IPS-18a (cell line): ENCODE data around the gene TAS1R3.

Experiments used
- H3K27ac ChIP-seq: one replicate; pipeline ENCODE4 v1.5.1; 2013; ENCODE audit warnings: low read length
- H3K27me3 ChIP-seq: one replicate; pipeline ENCODE4 v1.6.1; 2013; ENCODE audit warnings: mild to moderate bottlenecking, low read length; ENCODE audit not compliant: control insufficient read depth, insufficient read depth
- H3K36me3 ChIP-seq: one replicate; pipeline ENCODE4 v1.6.1; 2013; ENCODE audit warnings: low read depth, low read length; ENCODE audit not compliant: control insufficient read depth
- H3K4me1 ChIP-seq: one replicate; pipeline ENCODE4 v1.6.1; 2013; ENCODE audit warnings: low read depth, low read length; ENCODE audit not compliant: control insufficient read depth
- H3K4me3 ChIP-seq: one replicate; pipeline ENCODE4 v1.5.1; 2013; ENCODE audit warnings: low read length
- H3K9ac ChIP-seq: one replicate; pipeline ENCODE4 v1.6.1; 2013; ENCODE audit warnings: mild to moderate bottlenecking, low read length, moderate library complexity
- H3K9me3 ChIP-seq: one replicate; pipeline ENCODE4 v1.6.1; 2013; ENCODE audit warnings: low read depth, low read length; ENCODE audit not compliant: control insufficient read depth

Gene TAS1R3

GRCh38 chr1:1331068-1331965, at the start of gene TAS1R3:
Gene TAS1R3 (plus strand): TSS chr1:1331280. CDS start chr1:1331346, 66 bp downstream.
- H3K4me1 ChIP-seq: no peaks in the 10 kb centered on the region
- H3K9me3 ChIP-seq: no peaks in the 10 kb centered on the region

DNA sequence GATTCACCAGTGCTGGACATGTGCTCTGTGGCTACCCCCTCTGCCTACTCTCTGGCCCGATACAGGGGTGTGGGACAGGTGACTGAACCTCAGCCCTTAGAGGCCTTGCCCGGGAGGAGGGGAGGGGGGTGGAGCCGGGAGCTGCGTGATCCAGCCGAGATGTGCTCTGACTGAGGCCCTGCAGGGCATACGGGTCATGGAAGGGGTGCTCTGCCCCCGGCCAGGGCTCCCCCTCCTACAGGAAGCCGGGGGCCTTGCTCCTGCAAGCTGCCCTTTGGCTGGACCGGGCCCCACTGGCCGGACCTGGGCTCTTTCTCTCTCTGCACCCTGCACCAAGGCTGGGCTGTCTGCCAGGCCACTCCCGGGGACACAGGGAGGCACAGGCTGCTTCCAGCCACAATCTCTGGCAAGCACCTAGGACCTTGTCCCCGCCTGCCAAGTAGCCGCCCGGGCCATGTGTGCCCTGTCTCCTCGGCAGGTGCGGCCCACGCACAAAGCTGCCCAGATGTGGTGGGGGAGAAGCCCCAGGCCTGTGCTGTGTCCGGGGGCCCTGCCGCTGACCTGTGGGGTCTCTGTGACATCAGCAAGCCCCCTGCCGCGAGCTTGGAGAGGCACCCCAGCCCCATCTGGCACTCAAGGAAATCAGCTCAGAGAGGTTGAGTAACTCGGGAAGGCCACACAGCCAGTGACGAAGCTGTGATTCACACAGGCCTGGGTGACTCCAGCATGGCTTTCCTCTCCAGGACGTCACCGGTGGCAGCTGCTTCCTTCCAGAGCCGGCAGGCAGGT, 49.4 kb upstream of the TAS1R3 start:
- Histone ChIP-seq H3K36me3 (no peaks in the 10 kb centered on the region), H3K9ac (no peak overlapping the region), H3K4me3 (no peak overlapping the region), H3K27me3 (no peaks in the 10 kb centered on the region), H3K9me3 (no peaks in the 10 kb centered on the region), H3K4me1 (no peaks in the 10 kb centered on the region), H3K27ac (no peak overlapping the region)

More at GRCh38 chr1:1331068-1331965, at the start of gene TAS1R3:
- no peaks in the 10 kb centered on the region for H3K36me3 ChIP-seq
- no peak within 1 kb of the TSS for H3K27ac ChIP-seq
- H3K4me3 ChIP-seq: no peak within 1 kb of the TSS
- no peaks in the 10 kb centered on the region for H3K27me3 ChIP-seq
- H3K9ac ChIP-seq: no peak within 1 kb of the TSS

DNA sequence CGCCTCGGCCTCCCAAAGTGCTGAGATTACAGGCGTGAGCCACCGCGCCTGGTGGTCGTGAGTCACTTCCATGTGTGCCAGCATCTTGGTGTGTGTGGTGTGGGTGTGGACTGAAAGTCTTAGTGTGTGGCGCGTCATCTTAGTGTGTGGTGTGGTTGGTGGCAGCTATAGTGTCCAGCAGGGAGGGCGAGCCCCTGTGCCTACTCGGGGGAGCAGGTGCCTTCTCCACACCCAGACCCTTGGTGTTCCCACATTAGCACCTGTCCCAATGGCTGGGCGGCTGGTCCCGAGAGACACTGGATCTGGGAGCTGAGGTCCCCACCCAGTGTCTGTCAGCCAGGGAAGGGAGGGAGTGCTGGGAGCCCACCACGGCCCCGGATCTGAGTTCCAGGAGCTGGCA, 48.1 kb upstream of the TAS1R3 start:
- H3K27me3 ChIP-seq: no peaks in the 10 kb centered on the region
- H3K9ac ChIP-seq: no peak overlapping the region
- no peaks in the 10 kb centered on the region for H3K9me3 ChIP-seq
- H3K27ac ChIP-seq: no peak overlapping the region
- no peaks in the 10 kb centered on the region for H3K4me1 ChIP-seq
- no peaks in the 10 kb centered on the region for H3K36me3 ChIP-seq
- H3K4me3 ChIP-seq: no peak overlapping the region

DNA sequence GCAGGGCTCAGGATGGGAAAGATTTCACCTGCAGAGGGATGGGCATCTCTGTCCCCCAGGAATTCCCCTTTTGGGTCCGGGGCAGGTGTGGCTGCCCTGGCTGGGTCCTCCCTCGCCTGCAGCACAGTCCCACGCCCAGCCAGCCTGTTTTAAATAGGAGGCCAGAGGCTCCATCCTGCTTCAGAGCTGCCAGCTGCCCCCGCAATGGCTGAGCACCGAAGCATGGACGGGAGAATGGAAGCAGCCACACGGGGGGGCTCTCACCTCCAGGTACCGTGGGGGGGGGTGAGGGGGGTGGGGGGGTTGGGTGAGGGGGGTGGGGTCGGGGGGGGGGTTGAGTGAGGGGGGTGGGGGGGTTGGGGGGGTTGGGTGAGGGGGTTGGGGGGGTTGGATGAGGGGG, 47.3 kb upstream of the TAS1R3 start:
- Histone ChIP-seq H3K9me3 (no peaks in the 10 kb centered on the region), H3K9ac (no peak overlapping the region), H3K36me3 (no peaks in the 10 kb centered on the region), H3K27ac (no peak overlapping the region), H3K27me3 (no peaks in the 10 kb centered on the region), H3K4me3 (no peak overlapping the region), H3K4me1 (no peaks in the 10 kb centered on the region)

DNA sequence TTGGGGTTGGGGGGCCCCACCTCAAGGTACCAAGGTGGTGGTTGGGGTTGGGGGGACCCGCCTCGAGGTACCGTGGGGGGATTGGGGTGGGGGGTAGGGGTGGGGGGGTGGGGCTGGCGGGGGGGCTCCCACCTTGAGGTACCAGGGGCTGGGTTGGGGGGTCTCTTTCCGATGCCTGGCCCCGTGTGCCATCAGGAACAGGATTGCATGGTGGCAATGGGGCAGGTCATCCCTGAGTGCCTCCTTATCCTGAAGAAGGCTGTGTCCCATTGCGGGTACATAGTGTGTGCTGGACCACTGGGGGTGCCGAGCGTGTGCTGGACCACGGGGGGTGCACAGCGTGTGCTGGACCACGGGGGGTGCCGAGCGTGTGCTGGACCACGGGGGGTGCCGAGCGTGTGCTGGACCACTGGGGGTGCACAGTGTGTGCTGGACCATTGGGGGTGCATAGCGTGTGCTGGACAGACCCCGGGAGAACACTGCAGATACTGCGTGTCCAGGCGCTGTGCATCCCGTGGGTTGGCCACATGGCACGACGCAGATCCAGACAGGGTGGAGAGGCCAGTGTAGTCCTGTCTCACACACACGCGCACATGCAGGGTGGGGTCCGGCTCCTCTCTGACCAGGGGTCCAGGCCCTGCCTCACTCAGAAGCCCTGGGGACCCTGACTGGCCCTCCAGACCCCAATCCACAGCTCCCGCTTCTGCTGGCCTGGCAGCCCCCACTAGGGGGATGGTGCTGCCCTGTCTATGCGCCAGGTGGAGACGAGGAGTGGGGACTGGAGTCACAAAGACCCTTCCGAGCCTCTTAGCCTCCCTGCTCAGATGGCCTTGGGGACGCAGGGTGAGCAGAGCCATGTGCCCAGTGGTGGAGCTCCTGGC, 46.6 kb upstream of the TAS1R3 start:
- H3K4me1 ChIP-seq: no peaks in the 10 kb centered on the region
- no peaks in the 10 kb centered on the region for H3K36me3 ChIP-seq
- no peaks in the 10 kb centered on the region for H3K27me3 ChIP-seq
- no peak overlapping the region for H3K9ac ChIP-seq
- H3K27ac ChIP-seq: no peak overlapping the region
- H3K4me3 ChIP-seq: no peak overlapping the region
- H3K9me3 ChIP-seq: no peaks in the 10 kb centered on the region

DNA sequence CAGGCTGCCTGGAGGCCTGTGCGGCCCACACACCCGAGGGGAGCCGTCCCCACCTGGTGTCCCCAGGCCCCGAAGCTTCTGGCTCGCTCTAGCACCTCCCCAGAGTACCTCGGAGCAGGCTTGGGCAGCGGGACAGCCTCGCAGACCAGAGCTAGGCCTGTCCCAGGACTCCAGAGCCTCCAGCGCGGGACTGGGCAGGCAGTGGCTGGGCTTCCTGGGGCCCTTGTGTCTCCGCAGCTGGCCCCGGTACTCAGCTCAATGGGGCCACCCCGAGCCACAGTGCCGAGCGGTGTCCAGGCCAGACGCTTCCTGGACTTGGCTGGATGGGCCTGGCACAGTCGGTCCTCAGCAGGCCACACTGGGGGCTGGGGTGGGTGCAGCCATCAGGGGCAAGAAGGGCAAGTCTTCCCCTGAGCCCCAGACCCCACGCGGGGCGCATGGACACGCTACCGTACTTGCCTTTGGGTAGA, 45.9 kb upstream of the TAS1R3 start:
- no peak overlapping the region for H3K27ac ChIP-seq
- no peaks in the 10 kb centered on the region for H3K36me3 ChIP-seq
- H3K27me3 ChIP-seq: no peaks in the 10 kb centered on the region
- no peak overlapping the region for H3K4me3 ChIP-seq
- H3K4me1 ChIP-seq: no peaks in the 10 kb centered on the region
- no peaks in the 10 kb centered on the region for H3K9me3 ChIP-seq
- no peak overlapping the region for H3K9ac ChIP-seq

GRCh38 chr1:1285611-1286311, 45.3 kb upstream of the TAS1R3 start:
- H3K4me3 ChIP-seq: no peak overlapping the region
- H3K4me1 ChIP-seq: no peaks in the 10 kb centered on the region
- H3K9me3 ChIP-seq: no peaks in the 10 kb centered on the region
- H3K27me3 ChIP-seq: no peaks in the 10 kb centered on the region
- no peak overlapping the region for H3K27ac ChIP-seq
- H3K36me3 ChIP-seq: no peaks in the 10 kb centered on the region
- no peak overlapping the region for H3K9ac ChIP-seq

GRCh38 chr1:1286313-1287261, 44.5 kb upstream of the TAS1R3 start:
- Histone ChIP-seq H3K36me3 (no peaks in the 10 kb centered on the region), H3K9ac (no peak overlapping the region), H3K4me3 (no peak overlapping the region)

GRCh38 chr1:1287288-1288110, 43.6 kb upstream of the TAS1R3 start:
- no peaks in the 10 kb centered on the region for H3K4me1 ChIP-seq
- H3K4me3 ChIP-seq: no peak overlapping the region
- H3K9me3 ChIP-seq: no peaks in the 10 kb centered on the region
- H3K27ac ChIP-seq: no peak overlapping the region
- H3K36me3 ChIP-seq: no peaks in the 10 kb centered on the region
- no peak overlapping the region for H3K9ac ChIP-seq
- no peaks in the 10 kb centered on the region for H3K27me3 ChIP-seq

More at GRCh38 chr1:1286313-1287261, 44.5 kb upstream of the TAS1R3 start:
- Histone ChIP-seq H3K27me3 (no peaks in the 10 kb centered on the region), H3K9me3 (no peaks in the 10 kb centered on the region), H3K4me1 (no peaks in the 10 kb centered on the region), H3K27ac (no peak overlapping the region)
